Measurements from ENCODE around the gene NEFH. TPM values are rescaled to one million over a fixed set of nuclear protein-coding genes. Genes with fewer than 3 reads are reported as not detected.

Gene NEFH
- total RNA-seq, 2 donors from 2014 or later: 0.33 to 0.52 TPM

- Histone ChIP-seq H3K36me3 (replicated peaks in 1 of 2; ENCODE audit: insufficient read depth in 1 of 2, low read depth in 2 of 2) (no peaks in the 10 kb centered on the region), H3K4me3 (no peak overlapping the region), H3K27ac (no peak overlapping the region), H3K9me3 (no peaks in the 10 kb centered on the region), H3K4me1 (peaks cover 4% of the 10 kb centered on the region), H3K27me3 (no peaks in the 10 kb centered on the region)
- no peak for DNase-seq
- intact Hi-C loops (cut with DNase I): no loop called here
- WGBS, 2 donors: 49 to 56% methylated on average over 14 of the region's 14 CpGs
- ATAC-seq: no peak
- TF ChIP-seq CTCF (IDR thresholded peaks at IDR 0.05): no peak
- no peak for TF ChIP-seq POLR2A (IDR thresholded peaks at IDR 0.05)
These were observed 35.9 kb upstream of the NEFH start for GRCh38 chr22:29443861-29444792.

- no peak for TF ChIP-seq CTCF (IDR thresholded peaks at IDR 0.05)
- TF ChIP-seq POLR2A (IDR thresholded peaks at IDR 0.05): no peak
- WGBS, 2 donors: 78 to 80% methylated on average over 4 of the region's 4 CpGs
- ATAC-seq (no peak), DNase-seq (no peak)
- Histone ChIP-seq H3K36me3 (replicated peaks in 1 of 2; ENCODE audit: insufficient read depth in 1 of 2, low read depth in 2 of 2) (no peaks in the 10 kb centered on the region), H3K27me3 (no peaks in the 10 kb centered on the region), H3K9me3 (no peaks in the 10 kb centered on the region), H3K4me1 (peaks cover 4% of the 10 kb centered on the region), H3K4me3 (no peak overlapping the region), H3K27ac (no peak overlapping the region)
- intact Hi-C loops (cut with DNase I): no loop called here
These were observed 34.5 kb upstream of the NEFH start for GRCh38 chr22:29445508-29445907.

GRCh38 chr22:29447906-29448305 is 32.1 kb upstream of the NEFH start:
- intact Hi-C loops (cut with DNase I): no loop called here
- no peak for DNase-seq

GRCh38 chr22:29449296-29449875 is 30.6 kb upstream of the NEFH start:
- H3K4me3 ChIP-seq: no peak overlapping the region
- intact Hi-C loops (cut with DNase I): no loop called here
- no peaks in the 10 kb centered on the region for H3K9me3 ChIP-seq
- TF ChIP-seq CTCF (IDR thresholded peaks at IDR 0.05) (no peak), POLR2A (IDR thresholded peaks at IDR 0.05) (no peak)
- no peaks in the 10 kb centered on the region for H3K36me3 ChIP-seq (replicated peaks in 1 of 2; ENCODE audit: insufficient read depth in 1 of 2, low read depth in 2 of 2)
- WGBS, 2 donors: 87 to 95% methylated on average over 7 to 11 of the region's 11 CpGs
- ATAC-seq: no peak
- H3K4me1 ChIP-seq: no peaks in the 10 kb centered on the region
- no peak for DNase-seq
- H3K27ac ChIP-seq: no peak overlapping the region
- H3K27me3 ChIP-seq: no peaks in the 10 kb centered on the region

More at GRCh38 chr22:29447906-29448305, 32.1 kb upstream of the NEFH start:
- H3K36me3 ChIP-seq (replicated peaks in 1 of 2; ENCODE audit: insufficient read depth in 1 of 2, low read depth in 2 of 2): no peaks in the 10 kb centered on the region
- H3K9me3 ChIP-seq: no peaks in the 10 kb centered on the region
- 77 to 82% methylated on average over 5 of the region's 5 CpGs for WGBS, 2 donors
- H3K4me1 ChIP-seq: peaks cover 4% of the 10 kb centered on the region
- ATAC-seq: no peak
- H3K27ac ChIP-seq: no peak overlapping the region
- no peak overlapping the region for H3K4me3 ChIP-seq
- H3K27me3 ChIP-seq: no peaks in the 10 kb centered on the region
- TF ChIP-seq POLR2A (IDR thresholded peaks at IDR 0.05): no peak
- no peak for TF ChIP-seq CTCF (IDR thresholded peaks at IDR 0.05)

Data from body of pancreas (tissue), 4 donors.